GM12873 (cell line): Measurements from ENCODE around the gene TAF1B.

Source experiments
- CTCF ChIP-seq: IDR thresholded peaks from 2 replicates; pipeline ENCODE4 v1.5.1; 2012; ENCODE audit warnings: low read depth, mild to moderate bottlenecking, moderate library complexity, low read length, control low read depth; ENCODE audit not compliant: insufficient read depth; ENCODE audit errors: missing control alignments

The TAF1B gene

GRCh38 chr2:9966491-9967022 is 123.3 kb downstream of the TAF1B start:
- no peak for TF ChIP-seq CTCF

- TF ChIP-seq CTCF: no peak
Measured at GRCh38 chr2:9967053-9967775, 123.9 kb downstream of the TAF1B start.

- TF ChIP-seq CTCF: no peak
Measured at GRCh38 chr2:9968553-9969497, 125.6 kb downstream of the TAF1B start.

GRCh38 chr2:9970200-9971044 is 127.1 kb downstream of the TAF1B start:
- TF ChIP-seq CTCF: no peak

- TF ChIP-seq CTCF: no peak
Measured at GRCh38 chr2:9971105-9971818, 128.0 kb downstream of the TAF1B start.

GRCh38 chr2:9971890-9972289 is 128.6 kb downstream of the TAF1B start:
- TF ChIP-seq CTCF: no peak
